SK-MEL-5 (cell line): ENCODE results near the gene NT5DC3. TPM values are rescaled to one million over a fixed set of nuclear protein-coding genes. Genes with fewer than 3 reads are reported as not detected.
A peak's percentile ranks its signal among the peaks of the same experiment; 100 is the strongest.

Experiments used
- DNase-seq: peaks from one replicate; pipeline ENCODE4 v3.0.0-alpha.2; 2016; ENCODE audit warnings: low read depth, low spot score
- in situ Hi-C: cut with HindIII; loops from 2 replicates; pipeline ENCODE4 v1.10.0; 2016; ENCODE audit warnings: low sequenced_read_pairs, high pct_unique_total_duplicates, low pct_unique_long_range_greater_than_20kb
- total RNA-seq: library from RNA; depleted of rRNA; stranded (reverse); fragments of >200 nt; shearing (Covaris generic); gene quantifications from 2 replicates; pipeline ENCODE4 v1.2.3, GENCODE V29; 2014

The NT5DC3 gene
- total RNA-seq, 1 experiment from 2014 or later, result 34.6 TPM

GRCh38 chr12:103858953-103859601 lies 18.0 kb upstream of the NT5DC3 start:
- in situ Hi-C loops, result no loop called here

GRCh38 chr12:103858335-103858734 lies 17.3 kb upstream of the NT5DC3 start:
- in situ Hi-C loops, result no loop called here
- DNase-seq, result no peak

More at GRCh38 chr12:103858953-103859601, 18.0 kb upstream of the NT5DC3 start:
- peak; percentile 68 for DNase-seq

- in situ Hi-C loops, result no loop called here
- DNase-seq, result no peak
Measured at GRCh38 chr12:103857164-103857563, 16.1 kb upstream of the NT5DC3 start.

- in situ Hi-C loops, result no loop called here
- no peak for DNase-seq
Measured at GRCh38 chr12:103855896-103856657, 15.0 kb upstream of the NT5DC3 start.

GRCh38 chr12:103855036-103855712 lies 14.1 kb upstream of the NT5DC3 start:
- no peak for DNase-seq

GRCh38 chr12:103854372-103854973 lies 13.4 kb upstream of the NT5DC3 start:
- DNase-seq, result no peak
- in situ Hi-C loops, result no loop called here

More at GRCh38 chr12:103855036-103855712, 14.1 kb upstream of the NT5DC3 start:
- in situ Hi-C loops, result no loop called here

- no peak for DNase-seq
Measured at GRCh38 chr12:103852498-103852997, 11.5 kb upstream of the NT5DC3 start.

GRCh38 chr12:103851127-103851526 lies 10.1 kb upstream of the NT5DC3 start:
- in situ Hi-C loops, result no loop called here
- peak; percentile 50 for DNase-seq

More at GRCh38 chr12:103852498-103852997, 11.5 kb upstream of the NT5DC3 start:
- in situ Hi-C loops, result no loop called here

- in situ Hi-C loops, result no loop called here
Measured at GRCh38 chr12:103850429-103850828, 9.4 kb upstream of the NT5DC3 start.

GRCh38 chr12:103848917-103849491 lies 8.0 kb upstream of the NT5DC3 start:
- DNase-seq, result no peak
- in situ Hi-C loops, result no loop called here

More at GRCh38 chr12:103850429-103850828, 9.4 kb upstream of the NT5DC3 start:
- DNase-seq, result no peak

GRCh38 chr12:103848143-103848542 lies 7.1 kb upstream of the NT5DC3 start:
- DNase-seq, result no peak
- in situ Hi-C loops, result no loop called here

GRCh38 chr12:103846415-103846814 lies 5.4 kb upstream of the NT5DC3 start:
- in situ Hi-C loops, result no loop called here
- DNase-seq, result no peak

- in situ Hi-C loops, result no loop called here
- DNase-seq, result no peak
Measured at GRCh38 chr12:103844305-103844704, 3.3 kb upstream of the NT5DC3 start.

GRCh38 chr12:103841690-103842584 lies 903 bp upstream of the NT5DC3 start:
- in situ Hi-C loops, result no loop called here
- DNase-seq, result peak; percentile 85

- in situ Hi-C loops, result no loop called here
- DNase-seq, result no peak
Measured at GRCh38 chr12:103840462-103840875, 565 bp downstream of the NT5DC3 start.

GRCh38 chr12:103839609-103840461 lies 1.2 kb downstream of the NT5DC3 start:
- in situ Hi-C loops, result no loop called here
- DNase-seq, result no peak
